HG03439 (cell line): Measurements from ENCODE around the gene EIF5B.

Source experiments
- ATAC-seq: cut with Tn5 transposase; IDR thresholded peaks from one replicate; pipeline ENCODE4 v1.9.1; 2021; ENCODE audit warnings: mild to moderate bottlenecking, moderate library complexity; ENCODE audit not compliant: unreplicated experiment

Gene EIF5B

DNA sequence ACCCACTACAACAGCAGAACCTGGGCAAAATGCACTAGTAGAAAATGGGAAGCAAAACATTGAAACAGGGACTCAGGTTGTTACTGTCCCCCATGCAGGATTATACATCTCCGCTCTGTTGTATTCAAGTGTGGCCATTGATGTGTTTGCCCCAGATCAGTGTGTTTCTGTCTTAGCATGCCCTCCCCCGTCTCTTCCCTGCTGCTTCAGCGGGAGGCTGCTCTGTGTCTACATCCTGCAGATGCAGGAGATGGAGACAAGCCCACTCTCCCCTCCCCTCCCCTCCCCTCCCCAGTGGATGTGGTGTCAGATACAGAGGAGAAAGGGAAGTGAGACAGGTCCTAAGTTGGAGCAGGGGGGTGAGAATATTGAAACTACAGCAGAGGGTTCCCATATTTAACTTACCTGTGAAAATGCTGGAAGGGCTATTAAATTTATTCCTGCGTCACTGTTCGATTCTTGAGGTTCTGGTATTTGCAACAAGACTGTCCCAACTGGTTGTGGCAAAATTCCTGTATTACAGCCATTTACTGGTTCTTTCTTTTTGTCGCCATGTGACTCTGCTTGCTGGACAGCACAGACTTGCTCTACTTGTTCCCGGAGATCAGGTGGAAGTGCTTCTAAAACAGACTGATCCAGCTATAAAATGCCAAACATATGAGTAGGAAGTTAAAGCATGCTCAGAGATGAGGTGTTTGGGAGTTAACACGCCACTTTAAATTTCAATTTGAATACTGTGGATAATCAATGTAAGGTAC is 67.0 kb downstream of the EIF5B start:
- no peak for ATAC-seq

DNA sequence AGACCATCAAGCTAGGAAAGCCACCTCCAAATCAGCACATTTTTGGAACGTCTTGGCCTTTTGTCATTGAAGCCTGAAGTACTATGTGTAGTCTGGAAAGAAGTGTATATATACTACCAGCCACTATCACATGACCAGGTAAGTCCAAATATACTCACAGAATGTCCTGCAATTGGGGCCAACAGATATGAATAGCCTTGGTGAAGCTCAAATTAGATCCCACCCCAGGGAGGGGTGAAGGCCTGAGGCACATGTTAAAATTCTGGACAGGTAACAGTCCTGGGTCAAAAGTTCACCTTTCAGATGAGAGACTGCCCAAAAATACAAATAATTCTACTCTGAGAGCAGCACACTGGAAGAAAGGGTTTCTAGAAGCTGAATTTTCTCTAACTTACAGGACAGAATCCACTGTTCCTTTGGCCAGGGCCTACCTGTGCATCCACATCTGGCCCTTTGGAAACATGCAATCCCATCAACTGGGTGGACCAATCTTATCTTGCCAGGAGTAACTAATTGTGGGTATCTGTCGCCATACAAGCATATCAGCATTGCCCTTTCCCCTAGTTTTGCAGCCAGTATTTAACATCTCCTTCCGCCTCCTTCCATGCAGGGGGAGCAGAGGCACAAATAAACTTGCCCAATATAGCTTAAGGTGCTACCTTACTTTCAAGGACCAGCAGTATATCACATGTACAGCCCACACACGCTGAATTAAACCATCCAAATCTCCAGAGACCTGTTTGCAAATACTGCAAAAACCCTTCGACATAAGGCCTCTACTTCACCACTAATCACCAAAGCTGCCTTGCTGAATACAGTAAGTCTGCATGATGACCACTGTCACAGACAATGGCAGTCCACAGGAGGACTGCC is 67.8 kb downstream of the EIF5B start:
- ATAC-seq: no peak

GRCh38 chr2:99406137-99406536 is 68.9 kb downstream of the EIF5B start:
- ATAC-seq: no peak

- ATAC-seq: no peak
Measured at GRCh38 chr2:99410276-99410675, 73.1 kb downstream of the EIF5B start.

GRCh38 chr2:99414566-99414965 is 77.4 kb downstream of the EIF5B start:
- ATAC-seq: no peak

- no peak for ATAC-seq
Measured at GRCh38 chr2:99417396-99417795, 80.2 kb downstream of the EIF5B start.

DNA sequence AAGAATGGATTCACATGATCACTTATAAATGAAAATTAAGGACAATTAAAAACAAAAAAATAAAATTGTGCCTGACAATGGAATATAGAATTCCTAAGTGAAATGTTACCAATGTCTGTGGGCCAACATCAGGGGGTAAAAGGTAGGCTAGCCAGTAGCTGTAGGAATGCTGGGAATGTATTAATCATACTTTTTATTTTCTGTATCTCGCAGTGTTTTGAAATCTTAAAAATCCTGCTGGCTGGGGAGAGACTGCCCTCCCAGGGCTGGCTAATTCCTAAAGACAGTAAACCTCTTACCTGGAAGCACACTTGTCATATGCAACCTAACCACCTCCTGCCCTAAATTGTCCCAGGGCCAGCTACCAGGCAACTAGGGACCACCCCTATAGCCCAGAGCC is 82.8 kb downstream of the EIF5B start:
- no peak for ATAC-seq

- no peak for ATAC-seq
Measured at GRCh38 chr2:99420751-99421299, 83.6 kb downstream of the EIF5B start.

DNA sequence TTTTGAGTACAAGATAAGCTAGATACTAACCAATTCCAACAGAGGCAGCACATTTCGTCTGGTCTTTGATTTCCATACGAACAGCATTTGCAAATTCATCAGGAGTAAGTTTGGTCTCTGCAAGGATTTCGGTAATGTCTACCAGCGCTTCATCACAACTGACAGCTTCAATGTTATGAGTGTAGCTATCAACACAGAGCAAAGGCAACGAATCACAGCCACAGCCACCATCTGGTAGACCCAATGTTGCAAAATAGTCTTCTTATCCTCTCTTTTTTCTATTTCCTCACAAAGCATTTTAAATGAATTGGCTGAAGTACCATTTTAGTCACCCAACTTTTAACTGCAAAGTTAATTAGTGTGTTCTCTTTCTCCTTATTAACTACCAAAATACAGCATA is 84.3 kb downstream of the EIF5B start:
- ATAC-seq: no peak

- ATAC-seq: no peak
Measured at GRCh38 chr2:99422599-99422998, 85.4 kb downstream of the EIF5B start.

DNA sequence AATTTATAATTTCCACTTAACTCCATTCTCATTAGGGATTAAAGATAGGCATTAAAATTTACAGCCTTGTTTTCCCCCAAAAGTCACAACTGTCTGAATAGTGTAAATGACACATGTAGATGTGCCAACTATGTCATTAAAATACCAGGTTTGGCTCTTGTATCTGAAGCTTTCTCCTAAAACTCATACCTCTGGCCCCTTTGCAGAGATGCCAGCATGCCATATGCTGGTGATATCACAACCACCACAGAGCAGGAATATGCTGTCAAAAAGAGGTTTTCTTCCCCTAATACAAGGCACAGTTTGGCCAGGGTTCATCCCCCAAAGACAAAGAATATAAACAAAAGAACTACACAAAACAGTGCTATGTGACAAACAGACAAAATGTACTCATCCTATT is 87.2 kb downstream of the EIF5B start:
- no peak for ATAC-seq

DNA sequence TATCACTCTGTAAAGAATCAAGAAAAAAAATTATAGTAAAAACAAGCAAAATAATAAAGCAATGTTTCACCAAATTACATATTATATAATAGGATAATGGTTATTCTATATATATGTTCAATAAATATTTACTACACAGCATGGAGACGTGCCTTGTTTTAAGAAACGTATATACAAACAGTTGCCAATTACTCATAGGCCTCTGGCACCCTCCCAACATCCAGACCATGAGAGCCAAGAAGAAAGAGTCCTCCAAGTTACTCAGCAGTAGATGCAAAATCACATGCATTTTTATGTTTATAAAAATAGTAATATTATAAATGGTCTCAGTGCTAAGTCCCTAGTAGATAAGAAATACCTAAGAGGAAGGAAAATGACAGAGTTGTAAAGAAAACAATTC is 87.8 kb downstream of the EIF5B start:
- no peak for ATAC-seq

- no peak for ATAC-seq
Measured at GRCh38 chr2:99430614-99431291, 93.6 kb downstream of the EIF5B start.

DNA sequence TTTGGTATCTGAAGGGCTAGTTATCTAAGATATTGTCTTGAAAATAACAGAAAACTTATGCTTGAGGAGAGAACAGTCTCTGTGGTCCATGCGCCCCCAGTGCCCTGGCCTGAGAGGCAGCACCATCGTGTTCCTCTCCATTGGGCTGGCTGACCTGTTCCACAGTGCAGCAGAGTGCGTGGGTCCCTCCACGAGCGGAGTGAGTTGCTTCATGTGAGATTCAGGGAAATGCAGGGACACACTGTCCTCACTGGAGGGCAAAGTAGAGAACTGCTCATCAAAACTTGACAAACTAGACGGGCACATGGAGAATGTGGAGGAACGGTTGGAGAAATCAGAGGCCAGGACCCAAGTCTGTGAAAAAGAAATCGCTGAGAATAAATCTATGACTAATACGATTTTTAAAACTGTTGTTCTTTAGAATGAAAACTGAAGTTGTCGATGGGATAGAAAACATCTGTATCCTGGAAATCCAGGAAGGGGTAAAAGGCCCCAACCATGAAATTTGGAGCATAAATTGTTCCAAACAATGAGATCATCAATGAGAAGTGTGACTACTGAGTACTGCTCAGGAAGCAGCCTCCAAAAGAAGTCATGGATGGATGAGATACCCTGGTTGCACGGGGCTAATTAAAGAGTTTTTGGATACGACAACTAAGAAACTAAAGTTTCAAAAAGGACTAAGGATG is 94.5 kb downstream of the EIF5B start:
- no peak for ATAC-seq

- ATAC-seq: no peak
Measured at GRCh38 chr2:99433340-99433739, 96.2 kb downstream of the EIF5B start.

DNA sequence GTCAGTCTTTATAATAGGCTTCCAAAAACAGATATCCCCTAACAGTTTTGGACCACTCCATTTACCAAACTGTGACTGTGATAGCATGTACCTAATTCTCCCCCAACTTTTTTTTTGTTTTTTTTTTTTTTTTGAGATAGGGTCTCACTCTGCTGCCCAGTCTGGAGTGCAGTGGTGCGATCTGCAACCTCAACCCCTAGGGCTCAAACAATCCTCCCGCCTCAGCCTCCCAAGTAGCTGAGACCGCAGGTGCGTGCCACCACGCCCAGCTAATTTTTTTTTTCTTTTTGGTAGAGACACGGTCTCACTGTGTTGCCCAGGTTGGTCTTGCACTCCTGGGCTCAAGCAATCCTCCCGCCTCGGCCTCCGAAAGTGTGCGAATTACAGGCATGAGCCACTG is 99.7 kb downstream of the EIF5B start:
- no peak for ATAC-seq

GRCh38 chr2:99439971-99440505 is 102.8 kb downstream of the EIF5B start:
- ATAC-seq: no peak

- no peak for ATAC-seq
Measured at GRCh38 chr2:99442837-99443236, 105.6 kb downstream of the EIF5B start.

DNA sequence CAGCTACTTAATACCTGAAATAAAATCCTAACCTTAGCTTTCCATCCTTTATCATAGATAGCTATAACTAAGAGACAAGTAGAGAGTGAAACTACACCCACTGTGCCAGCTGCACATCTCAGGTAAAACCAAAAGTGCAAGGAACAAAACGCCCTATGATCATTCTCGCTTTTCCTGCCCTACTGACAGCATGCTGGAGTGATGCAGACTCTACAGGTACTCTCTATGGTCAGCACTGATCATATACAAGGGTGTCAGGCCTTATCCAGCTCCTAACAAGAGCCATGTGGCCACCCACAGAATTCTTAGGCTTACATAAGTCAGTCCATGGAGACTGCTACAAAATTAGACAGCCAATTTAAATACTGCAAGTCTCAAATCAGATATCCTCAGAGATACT is 107.0 kb downstream of the EIF5B start:
- no peak for ATAC-seq

DNA sequence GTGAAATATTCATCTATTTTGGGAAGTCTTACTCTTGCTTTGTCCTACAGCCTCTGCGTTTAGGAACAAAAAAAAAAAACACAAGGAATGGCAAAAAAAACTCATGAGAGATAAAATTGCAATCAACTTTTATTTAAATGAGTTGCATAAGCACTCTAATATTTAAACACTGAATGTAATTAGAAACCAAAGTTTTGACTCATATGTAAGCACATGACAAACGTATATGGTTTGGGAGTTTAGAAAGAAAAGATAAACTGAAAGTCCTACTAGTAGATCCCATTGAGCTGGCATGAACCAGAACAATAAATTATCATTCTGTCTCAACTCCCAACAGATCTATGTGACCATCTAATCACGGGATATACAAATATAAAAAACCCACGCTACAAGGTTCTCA is 107.9 kb downstream of the EIF5B start:
- ATAC-seq: no peak

GRCh38 chr2:99448556-99448955 is 111.4 kb downstream of the EIF5B start:
- ATAC-seq: no peak
